Heart right ventricle (tissue), 16 donors: ENCODE measurements around the gene ME3. TPM values are rescaled to one million over a fixed set of nuclear protein-coding genes. Genes with fewer than 3 reads are reported as not detected.

Experiments
- ATAC-seq, 8 donors: fragments of 200-7000 bp; cut with Tn5 transposase; one replicate each; pipeline ENCODE4 v1.9.1; 2020; ENCODE audit warnings: mild to moderate bottlenecking in 8 of 8, moderate library complexity in 8 of 8, moderate number of reproducible peaks in 1 of 8
- DNase-seq, 2 donors: peaks; one replicate each; pipeline ENCODE4 v3.0.0-alpha.2; 2020
- H3K27ac ChIP-seq, 10 donors: fragments of 200-600 bp; sonication (generic) in 2 of 10; one replicate each; pipeline versions ENCODE4 v1.5.0 to v1.8.0; 2020 to 2022; ENCODE audit warnings: mild to moderate bottlenecking in 3 of 10
- H3K27me3 ChIP-seq, 7 donors: fragments of 200-600 bp; one replicate each; pipeline ENCODE4 v1.8.0; 2021 to 2022; ENCODE audit warnings: mild to moderate bottlenecking in 2 of 7
- H3K36me3 ChIP-seq, 9 donors: fragments of 200-600 bp; sonication (generic) in 1 of 9; one replicate each; pipeline versions ENCODE4 v1.5.0 to v1.8.0; 2020 to 2022; ENCODE audit warnings: mild to moderate bottlenecking in 2 of 9
- H3K4me1 ChIP-seq, 9 donors: fragments of 200-600 bp; sonication (generic) in 1 of 9; one replicate each; pipeline versions ENCODE4 v1.5.0 to v1.8.0; 2020 to 2022; ENCODE audit warnings: mild to moderate bottlenecking in 4 of 9
- H3K4me3 ChIP-seq, 10 donors: fragments of 200-600 bp; sonication (generic) in 2 of 10; one replicate each; pipeline versions ENCODE4 v1.5.0 to v1.8.0; 2020 to 2022; ENCODE audit warnings: mild to moderate bottlenecking in 7 of 10, moderate library complexity in 2 of 10
- H3K9me3 ChIP-seq, 11 donors: fragments of 200-600 bp in 10 of 11; sonication (generic) in 2 of 11; one replicate each; pipeline versions ENCODE4 v1.5.0 to v1.8.0; 2013 to 2022; ENCODE audit warnings: mild to moderate bottlenecking in 2 of 11, control low read depth in 1 of 11, moderate library complexity in 1 of 11
- WGBS, 2 donors: extraction: QIAGEN DNeasy Blood & Tissue Kit; methylation state at CpG; one replicate each; pipeline ENCODE4 v1.1.7; 2013; ENCODE audit warnings: inconsistent platforms in 1 of 2; 5-methylcytosine and 5-hydroxymethylcytosine counted together
- intact Hi-C, 10 donors: fragments of 100-400 bp; cut with DNase I; formaldehyde crosslinking; loops; one replicate each; pipeline versions ENCODE4 v1.11.1 to v1.14.2; 2022
- polyA plus RNA-seq, 2 donors: library from polyadenylated mRNA; stranded (reverse); fragments of 200-250 nt; gene quantifications; one replicate each; pipeline ENCODE4 v1.2.3, GENCODE V29; 2013
- total RNA-seq, 10 donors: library from RNA; stranded (reverse); fragmentation: NEBNext Ultra II Directional in 3 of 10; extraction: Animal tissue kit (Norgen Biotek cat#: 25700) in 3 of 10; gene quantifications; one replicate each; pipeline versions ENCODE4 v1.2.1 to v1.2.4, GENCODE V29; 2021 to 2023
- TF ChIP-seq, protein P1 (sequence below), 9 donors: fragments of 200-600 bp; sonication (generic) in 2 of 9; IDR thresholded peaks; one replicate each; pipeline versions ENCODE4 v1.5.0 to v1.8.0; 2021 to 2022; ENCODE audit warnings: antibody characterized with exemption in 9 of 9, mild to moderate bottlenecking in 5 of 9, moderate library complexity in 1 of 9
- donor health status: Arrhythmogenic right ventricular cardiomyopathy.
- donor health status: ischemic (EF 13 %, LVEDD 7.1; RV severe dilation, severe dysfunction).
- donor health status: healthy with polysubstance abuse.
- donor health status: DM: no; HTN: yes; CAD: no.
- donor health status: DM: no; HTN: no; CAD: no.
- donor health status: ischemic (EF 25% LVEDD 6.9; RV normal size, moderate dysfunction).
- donor health status: ischemic (EF 25% LVEDD 5.7; RV mildly dilated, moderate dysfunction).
- donor health status: healthy.
- donor health status: DM: yes; HTN: yes; CAD: no.
- donor health status: Ischemic cardiomyopathy.
- donor health status: ischemic (EF 35%, LVEDD 5.7; RV mildly dilated, moderate dysfunction).
- donor health status: nonischemic (EF 11% LVEDD 7.7; RV severe dilation, severe dysfunction).
- donor health status: DM: yes; HTN: yes; CAD: no.
- donor health status: PGD.
- donor health status: ischemic (EF 29% LVEDD 5.4; RV normal size, mild dysfunction).
- donor health status: nonischemic (EF 23%, LVEDD 6.1; RV moderate dilation, normal function).

ME3 gene
- total and polyA plus RNA-seq, 12 donors = 17.2 to 46.8 (median 33.7) TPM

DNA sequence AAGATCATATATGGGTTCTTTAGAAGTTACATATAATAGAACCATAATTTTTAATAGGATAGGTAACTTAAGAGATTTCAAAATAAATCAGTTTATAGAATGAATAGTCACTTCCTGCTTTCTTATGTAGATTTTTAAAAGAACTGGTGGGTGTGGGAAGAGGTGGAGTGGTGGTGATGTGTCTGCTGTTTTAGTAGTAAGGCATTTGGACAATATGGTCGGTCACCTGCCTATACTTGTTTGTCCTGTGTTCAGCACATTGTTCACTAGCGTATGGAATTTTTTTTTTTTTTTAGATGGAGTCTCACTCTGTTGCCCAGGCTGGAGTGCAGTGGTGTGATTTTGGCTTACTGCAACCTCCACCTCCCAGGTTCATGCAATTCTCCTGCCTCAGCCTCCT lies 258.4 kb downstream of the ME3 start:
- no peak overlapping the region for H3K27ac ChIP-seq
- H3K9me3 ChIP-seq = no peaks in the 10 kb centered on the region
- no peak overlapping the region for H3K4me3 ChIP-seq
- DNase-seq (no peak), ATAC-seq (no peak)
- 96 to 97% methylated on average over 2 of the region's 2 CpGs for WGBS, 2 donors
- TF ChIP-seq, protein P1, sequence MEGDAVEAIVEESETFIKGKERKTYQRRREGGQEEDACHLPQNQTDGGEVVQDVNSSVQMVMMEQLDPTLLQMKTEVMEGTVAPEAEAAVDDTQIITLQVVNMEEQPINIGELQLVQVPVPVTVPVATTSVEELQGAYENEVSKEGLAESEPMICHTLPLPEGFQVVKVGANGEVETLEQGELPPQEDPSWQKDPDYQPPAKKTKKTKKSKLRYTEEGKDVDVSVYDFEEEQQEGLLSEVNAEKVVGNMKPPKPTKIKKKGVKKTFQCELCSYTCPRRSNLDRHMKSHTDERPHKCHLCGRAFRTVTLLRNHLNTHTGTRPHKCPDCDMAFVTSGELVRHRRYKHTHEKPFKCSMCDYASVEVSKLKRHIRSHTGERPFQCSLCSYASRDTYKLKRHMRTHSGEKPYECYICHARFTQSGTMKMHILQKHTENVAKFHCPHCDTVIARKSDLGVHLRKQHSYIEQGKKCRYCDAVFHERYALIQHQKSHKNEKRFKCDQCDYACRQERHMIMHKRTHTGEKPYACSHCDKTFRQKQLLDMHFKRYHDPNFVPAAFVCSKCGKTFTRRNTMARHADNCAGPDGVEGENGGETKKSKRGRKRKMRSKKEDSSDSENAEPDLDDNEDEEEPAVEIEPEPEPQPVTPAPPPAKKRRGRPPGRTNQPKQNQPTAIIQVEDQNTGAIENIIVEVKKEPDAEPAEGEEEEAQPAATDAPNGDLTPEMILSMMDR (IDR thresholded peaks at IDR 0.05) = no peak
- no peaks in the 10 kb centered on the region for H3K36me3 ChIP-seq
- intact Hi-C loops = no loop called here
- no peaks in the 10 kb centered on the region for H3K27me3 ChIP-seq
- H3K4me1 ChIP-seq = no peaks in the 10 kb centered on the region

DNA sequence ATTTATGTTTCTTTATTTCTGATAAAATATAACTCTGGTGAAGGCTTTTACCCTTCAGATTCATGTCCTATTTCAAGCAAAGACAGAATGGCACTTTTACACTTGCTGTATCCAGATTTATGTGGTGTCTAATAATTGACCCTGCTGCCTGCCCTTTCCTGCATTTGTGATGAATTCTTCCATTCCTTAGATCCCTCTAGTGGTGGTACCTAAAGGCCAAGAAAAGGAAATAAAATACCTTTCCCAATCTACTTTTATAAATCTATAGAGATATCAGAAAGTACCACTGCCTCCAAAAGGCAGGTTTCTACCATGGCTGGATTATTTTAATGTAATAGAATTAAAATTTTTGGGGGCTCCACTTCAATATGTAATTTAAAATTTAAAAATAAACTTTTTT lies 263.6 kb downstream of the ME3 start:
- H3K27ac ChIP-seq = no peak overlapping the region
- H3K36me3 ChIP-seq = no peaks in the 10 kb centered on the region
- intact Hi-C loops = no loop called here
- TF ChIP-seq, protein P1 (IDR thresholded peaks at IDR 0.05) = no peak
- no peaks in the 10 kb centered on the region for H3K9me3 ChIP-seq
- no peak for DNase-seq
- H3K4me1 ChIP-seq = no peaks in the 10 kb centered on the region
- no peak overlapping the region for H3K4me3 ChIP-seq
- no peaks in the 10 kb centered on the region for H3K27me3 ChIP-seq
- ATAC-seq = no peak

DNA sequence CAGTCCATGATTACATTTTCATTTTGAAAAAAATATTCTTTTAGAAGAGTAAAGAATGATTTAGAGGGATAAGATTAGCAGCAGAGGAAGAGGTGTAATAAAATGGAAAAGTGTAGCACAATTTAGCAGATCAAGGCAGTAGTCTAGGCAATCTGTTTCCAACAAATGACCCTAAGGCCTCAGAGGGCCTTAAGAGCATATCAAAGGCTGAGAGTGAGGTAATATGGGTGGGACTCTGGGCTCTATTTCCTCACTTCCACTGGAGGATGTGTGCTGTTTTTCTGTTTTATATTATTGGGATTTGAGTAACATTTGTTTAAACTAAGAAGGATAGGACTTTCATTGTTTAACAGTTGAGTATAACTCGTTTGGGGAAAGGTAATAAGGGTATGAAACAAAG lies 269.0 kb downstream of the ME3 start:
- H3K4me1 ChIP-seq = no peaks in the 10 kb centered on the region
- intact Hi-C loops = no loop called here
- H3K27ac ChIP-seq = no peak overlapping the region
- 75 to 83% methylated on average over 1 of the region's 1 CpG for WGBS, 2 donors
- ATAC-seq (peak in 2 of 8 donors; percentile 40 to 61), DNase-seq (no peak)
- no peaks in the 10 kb centered on the region for H3K36me3 ChIP-seq
- no peak overlapping the region for H3K4me3 ChIP-seq
- H3K9me3 ChIP-seq = no peaks in the 10 kb centered on the region
- TF ChIP-seq, protein P1 (IDR thresholded peaks at IDR 0.05) = no peak
- no peaks in the 10 kb centered on the region for H3K27me3 ChIP-seq

DNA sequence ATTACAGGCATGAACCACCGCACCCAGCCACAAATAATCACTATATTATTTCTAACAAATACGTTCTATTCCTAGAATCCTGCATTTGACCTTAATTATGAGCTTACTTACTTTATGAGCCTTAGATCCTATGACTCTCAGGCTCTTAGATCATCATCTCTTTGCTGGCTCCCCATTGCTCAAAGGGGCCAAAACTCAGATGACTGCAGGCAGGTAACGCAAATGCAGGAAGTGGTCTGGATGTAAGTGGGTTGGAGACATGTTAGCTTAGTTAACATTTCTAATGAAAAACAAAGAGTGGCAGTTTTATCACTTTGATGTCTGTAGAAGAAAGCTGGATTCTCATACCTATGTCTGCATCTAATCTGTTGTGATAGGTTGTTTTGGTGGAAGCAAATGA lies 274.3 kb downstream of the ME3 start:
- DNase-seq (no peak), ATAC-seq (no peak)
- H3K4me3 ChIP-seq = no peak overlapping the region
- H3K36me3 ChIP-seq = no peaks in the 10 kb centered on the region
- no peak overlapping the region for H3K27ac ChIP-seq
- H3K4me1 ChIP-seq = peaks cover 0 to 4% (median 0%) of the 10 kb centered on the region in 9 donors
- H3K27me3 ChIP-seq = no peaks in the 10 kb centered on the region
- intact Hi-C loops = no loop called here
- TF ChIP-seq, protein P1 (IDR thresholded peaks at IDR 0.05) = no peak
- H3K9me3 ChIP-seq = no peaks in the 10 kb centered on the region
- 95 to 99% methylated on average over 3 of the region's 3 CpGs for WGBS, 2 donors

DNA sequence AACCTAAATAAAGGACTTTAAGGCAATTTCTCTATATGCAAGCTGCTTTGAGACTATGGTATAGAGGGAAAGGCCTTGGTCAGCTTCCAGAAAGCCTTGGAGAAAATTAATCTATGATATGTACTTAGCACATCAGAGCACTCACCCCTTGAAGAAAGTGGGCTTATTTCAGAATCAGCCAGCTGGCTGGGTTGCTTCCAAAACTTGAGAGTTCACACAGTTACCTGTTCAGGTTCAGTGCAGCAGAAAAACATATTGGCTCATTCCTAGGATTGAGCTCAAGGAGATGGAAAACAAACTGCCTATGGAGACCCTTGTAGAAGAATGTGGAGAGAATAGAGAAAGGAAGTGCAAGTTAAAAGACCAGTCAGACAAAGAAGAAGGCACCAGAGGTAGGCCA lies 275.1 kb downstream of the ME3 start:
- Histone ChIP-seq H3K36me3 (no peaks in the 10 kb centered on the region), H3K27ac (no peak overlapping the region), H3K9me3 (no peaks in the 10 kb centered on the region), H3K27me3 (no peaks in the 10 kb centered on the region), H3K4me1 (peaks cover 0 to 4% (median 0%) of the 10 kb centered on the region in 9 donors), H3K4me3 (no peak overlapping the region)
- ATAC-seq (no peak), DNase-seq (no peak)
- TF ChIP-seq, protein P1 (IDR thresholded peaks at IDR 0.05) = no peak
- intact Hi-C loops = no loop called here
